Suprapubic skin (tissue), 4 donors: Measurements from ENCODE around the gene RXFP3.

Experiments
- CTCF ChIP-seq, 2 donors: fragments of 200-600 bp in 1 of 2; fragments of 450-650 bp in 1 of 2; sonication (generic) in 1 of 2; IDR thresholded peaks; one replicate each; pipeline ENCODE4 v1.5.1; 2016 to 2019; ENCODE audit warnings: antibody characterized with exemption in 2 of 2, mild to moderate bottlenecking in 1 of 2, moderate library complexity in 1 of 2
- EP300 ChIP-seq: sonication (generic); formaldehyde crosslinking; IDR thresholded peaks from one replicate; pipeline ENCODE4 v1.6.1; 2017; ENCODE audit warnings: antibody characterized with exemption
- POLR2AphosphoS5 ChIP-seq, 3 donors: sonication (generic); formaldehyde crosslinking; IDR thresholded peaks; one replicate each; pipeline ENCODE4 v1.6.1; 2017; ENCODE audit warnings: antibody characterized with exemption in 3 of 3

- TF ChIP-seq CTCF (IDR thresholded peaks at IDR 0.05) (no peak), POLR2AphosphoS5 (IDR thresholded peaks at IDR 0.05) (no peak), EP300 (no peak)
These were observed 6.1 kb upstream of the RXFP3 start for GRCh38 chr5:33929925-33930690.
